Mesendoderm (in vitro differentiated cells): ENCODE results near the gene PLXNB2.
A peak's percentile ranks its signal among the peaks of the same experiment; 100 is the strongest.

ENCODE experiments used
- DNase-seq: peaks from one replicate; pipeline ENCODE4 v3.0.0; 2013
- H2AK5ac ChIP-seq: 2 replicates; pipeline ENCODE4 v1.6.1; 2013; ENCODE audit warnings: low read length, inconsistent platforms
- H2BK120ac ChIP-seq: 2 replicates; pipeline ENCODE4 v1.6.1; 2013; ENCODE audit warnings: low read depth, mild to moderate bottlenecking, low read length, moderate library complexity, mixed read lengths
- H2BK15ac ChIP-seq: replicated peaks from 2 replicates; pipeline ENCODE4 v1.6.1; 2013; ENCODE audit warnings: low read depth, mild to moderate bottlenecking, moderate library complexity
- H2BK5ac ChIP-seq: 2 replicates; pipeline ENCODE4 v1.6.1; 2013; ENCODE audit warnings: low read length, inconsistent platforms
- H3K18ac ChIP-seq: 2 replicates; pipeline ENCODE4 v1.6.1; 2013; ENCODE audit warnings: mild to moderate bottlenecking, low read length, mixed read lengths
- H3K23ac ChIP-seq: one replicate; pipeline ENCODE4 v1.6.1; 2013; ENCODE audit warnings: low read length
- H3K27ac ChIP-seq: 2 replicates; pipeline ENCODE4 v1.5.1; 2013; ENCODE audit warnings: low read depth, mild to moderate bottlenecking, inconsistent platforms, low read length, moderate library complexity
- H3K27me3 ChIP-seq: 2 replicates; pipeline ENCODE4 v1.6.1; 2013; ENCODE audit warnings: low read length, control low read depth, mild to moderate bottlenecking, inconsistent platforms; ENCODE audit not compliant: insufficient read depth, poor library complexity
- H3K36me3 ChIP-seq: 2 replicates; pipeline ENCODE4 v1.6.1; 2013; ENCODE audit warnings: low read length, inconsistent platforms; ENCODE audit not compliant: control insufficient read depth, insufficient read depth
- H3K4ac ChIP-seq: one replicate; pipeline ENCODE4 v1.6.1; 2013; ENCODE audit warnings: low read depth, mild to moderate bottlenecking, low read length, moderate library complexity
- H3K4me1 ChIP-seq: 2 replicates; pipeline ENCODE4 v1.6.1; 2013; ENCODE audit warnings: low read depth, low read length, inconsistent platforms; ENCODE audit not compliant: control insufficient read depth
- H3K4me2 ChIP-seq: 2 replicates; pipeline ENCODE4 v1.6.1; 2013; ENCODE audit warnings: low read length
- H3K4me3 ChIP-seq: 2 replicates; pipeline ENCODE4 v1.5.1; 2013; ENCODE audit warnings: mild to moderate bottlenecking, low read length
- H3K56ac ChIP-seq: one replicate; pipeline ENCODE4 v1.6.1; 2013; ENCODE audit warnings: low read length
- H3K79me1 ChIP-seq: 2 replicates; pipeline ENCODE4 v1.6.1; 2013; ENCODE audit warnings: low read length, inconsistent platforms
- H3K79me2 ChIP-seq: 2 replicates; pipeline ENCODE4 v1.6.1; 2013; ENCODE audit warnings: mild to moderate bottlenecking, low read length; ENCODE audit not compliant: control insufficient read depth, insufficient read depth
- H3K9ac ChIP-seq: 2 replicates; pipeline ENCODE4 v1.6.1; 2013; ENCODE audit warnings: low read length, inconsistent platforms
- H4K5ac ChIP-seq: one replicate; pipeline ENCODE4 v1.6.1; 2013; ENCODE audit warnings: low read length
- H4K8ac ChIP-seq: one replicate; pipeline ENCODE4 v1.6.1; 2013; ENCODE audit warnings: low read depth, mild to moderate bottlenecking, control low read depth, low read length, moderate library complexity
- WGBS: extraction: QIAGEN DNeasy Blood & Tissue Kit; methylation state at CpG from one replicate; pipeline ENCODE4 v1.1.7; 2013; ENCODE audit warnings: low lambda C conversion rate, missing lambda C conversion rate; ENCODE audit not compliant: insufficient coverage; ENCODE audit errors: extremely low coverage; 5-methylcytosine and 5-hydroxymethylcytosine counted together

Gene PLXNB2

GRCh38 chr22:50259302-50259701, 48.1 kb downstream of the PLXNB2 start:
- no peak overlapping the region for H3K9ac ChIP-seq
- H3K4me3 ChIP-seq, result no peak overlapping the region
- no peak overlapping the region for H3K56ac ChIP-seq
- no peak overlapping the region for H3K27ac ChIP-seq
- H3K23ac ChIP-seq, result no peak overlapping the region
- no peak overlapping the region for H3K4me2 ChIP-seq
- no peak overlapping the region for H2BK5ac ChIP-seq
- no peak overlapping the region for H2BK120ac ChIP-seq
- no peaks in the 10 kb centered on the region for H3K79me2 ChIP-seq
- H3K36me3 ChIP-seq, result no peaks in the 10 kb centered on the region
- H4K5ac ChIP-seq, result no peak overlapping the region
- H2AK5ac ChIP-seq, result no peak overlapping the region
- no peak for DNase-seq
- no peak overlapping the region for H3K18ac ChIP-seq
- no peaks in the 10 kb centered on the region for H3K79me1 ChIP-seq
- H2BK15ac ChIP-seq, result no peak overlapping the region
- no CpG with 5 or more reads among the region's 15 CpGs for WGBS
- H4K8ac ChIP-seq, result no peak overlapping the region
- no peak overlapping the region for H3K4ac ChIP-seq
- H3K4me1 ChIP-seq, result no peaks in the 10 kb centered on the region
- no peaks in the 10 kb centered on the region for H3K27me3 ChIP-seq

GRCh38 chr22:50258361-50259292, 48.8 kb downstream of the PLXNB2 start:
- Histone ChIP-seq H2BK15ac (no peak overlapping the region), H3K4me3 (no peak overlapping the region)

GRCh38 chr22:50257451-50258360, 49.7 kb downstream of the PLXNB2 start:
- Histone ChIP-seq H3K18ac (no peak overlapping the region), H3K79me1 (no peaks in the 10 kb centered on the region), H3K4me2 (no peak overlapping the region), H3K27ac (no peak overlapping the region), H2BK120ac (no peak overlapping the region), H3K56ac (no peak overlapping the region), H3K79me2 (no peaks in the 10 kb centered on the region), H4K8ac (no peak overlapping the region), H3K23ac (no peak overlapping the region), H2BK15ac (no peak overlapping the region), H2AK5ac (no peak overlapping the region), H3K4ac (no peak overlapping the region), H3K36me3 (no peaks in the 10 kb centered on the region), H3K4me3 (no peak overlapping the region), H3K4me1 (no peaks in the 10 kb centered on the region), H2BK5ac (no peak overlapping the region), H3K9ac (no peak overlapping the region), H3K27me3 (no peaks in the 10 kb centered on the region), H4K5ac (no peak overlapping the region)
- peak; percentile 67 for DNase-seq
- WGBS, result no CpG with 5 or more reads among the region's 31 CpGs

More at GRCh38 chr22:50258361-50259292, 48.8 kb downstream of the PLXNB2 start:
- no peak overlapping the region for H3K4me2 ChIP-seq
- no peaks in the 10 kb centered on the region for H3K4me1 ChIP-seq
- no peak overlapping the region for H3K4ac ChIP-seq
- no peaks in the 10 kb centered on the region for H3K79me1 ChIP-seq
- H4K5ac ChIP-seq, result no peak overlapping the region
- H3K56ac ChIP-seq, result no peak overlapping the region
- H3K27ac ChIP-seq, result no peak overlapping the region
- no peak overlapping the region for H2BK120ac ChIP-seq
- no peaks in the 10 kb centered on the region for H3K36me3 ChIP-seq
- no peaks in the 10 kb centered on the region for H3K79me2 ChIP-seq
- DNase-seq, result no peak
- H3K27me3 ChIP-seq, result no peaks in the 10 kb centered on the region
- no peak overlapping the region for H2AK5ac ChIP-seq
- no CpG with 5 or more reads among the region's 24 CpGs for WGBS
- H2BK5ac ChIP-seq, result no peak overlapping the region
- H3K18ac ChIP-seq, result no peak overlapping the region
- no peak overlapping the region for H3K9ac ChIP-seq
- no peak overlapping the region for H3K23ac ChIP-seq
- no peak overlapping the region for H4K8ac ChIP-seq

- H4K8ac ChIP-seq, result no peak overlapping the region
- WGBS, result no CpG with 5 or more reads among the region's 16 CpGs
These were observed 50.4 kb downstream of the PLXNB2 start for GRCh38 chr22:50257041-50257440.

GRCh38 chr22:50256258-50256862, 51.1 kb downstream of the PLXNB2 start:
- no peaks in the 10 kb centered on the region for H3K4me1 ChIP-seq
- H3K56ac ChIP-seq, result no peak overlapping the region
- no peaks in the 10 kb centered on the region for H3K79me1 ChIP-seq
- H2BK15ac ChIP-seq, result no peak overlapping the region
- no peak overlapping the region for H2AK5ac ChIP-seq
- no peak overlapping the region for H4K8ac ChIP-seq
- H3K79me2 ChIP-seq, result no peaks in the 10 kb centered on the region
- H3K4me2 ChIP-seq, result no peak overlapping the region
- no peak overlapping the region for H3K4me3 ChIP-seq
- H4K5ac ChIP-seq, result no peak overlapping the region
- H3K36me3 ChIP-seq, result no peaks in the 10 kb centered on the region
- no peak for DNase-seq
- H3K9ac ChIP-seq, result no peak overlapping the region
- no peak overlapping the region for H2BK120ac ChIP-seq
- no peak overlapping the region for H3K27ac ChIP-seq
- H3K23ac ChIP-seq, result no peak overlapping the region
- WGBS, result no CpG with 5 or more reads among the region's 12 CpGs
- H2BK5ac ChIP-seq, result no peak overlapping the region
- H3K27me3 ChIP-seq, result no peaks in the 10 kb centered on the region
- no peak overlapping the region for H3K4ac ChIP-seq
- no peak overlapping the region for H3K18ac ChIP-seq

More at GRCh38 chr22:50257041-50257440, 50.4 kb downstream of the PLXNB2 start:
- Histone ChIP-seq H2AK5ac (no peak overlapping the region), H3K4ac (no peak overlapping the region), H3K18ac (no peak overlapping the region), H2BK5ac (no peak overlapping the region), H3K27ac (no peak overlapping the region), H2BK15ac (no peak overlapping the region), H3K79me1 (no peaks in the 10 kb centered on the region), H4K5ac (no peak overlapping the region), H3K23ac (no peak overlapping the region), H3K36me3 (no peaks in the 10 kb centered on the region), H3K56ac (no peak overlapping the region), H3K79me2 (no peaks in the 10 kb centered on the region), H3K4me3 (no peak overlapping the region), H3K4me2 (no peak overlapping the region), H2BK120ac (no peak overlapping the region), H3K4me1 (no peaks in the 10 kb centered on the region), H3K9ac (no peak overlapping the region), H3K27me3 (no peaks in the 10 kb centered on the region)
- no peak for DNase-seq
